ENCODE measurements around the gene PLEKHB2. TPM values are rescaled to one million over a fixed set of nuclear protein-coding genes. Genes with fewer than 3 reads are reported as not detected.

The PLEKHB2 gene
- total RNA-seq: 30.9 to 34.6 TPM (median 33.0 TPM) in 3 replicates

- Mint-ChIP-seq H3K36me3 (peaks cover 3% of the 10 kb centered on the region), H3K27me3 (ENCODE audit: low read depth) (no peaks in the 10 kb centered on the region), H3K4me3 (peak within 1 kb of the TSS; percentile 81), H3K27ac (peak within 1 kb of the TSS; percentile 84), H3K9me3 (no peaks in the 10 kb centered on the region), H3K4me1 (peaks cover 26% of the 10 kb centered on the region)
- no peak for TF ChIP-seq CTCF (IDR thresholded peaks at IDR 0.05; ENCODE audit: unreplicated experiment)
- DNase-seq (ENCODE audit: low spot score in 2 of 2, unreplicated experiment in 2 of 2): peak; percentile 90 to 99
Measured at GRCh38 chr2:131105156-131105949, at the start of gene PLEKHB2. PLEKHB2 (plus strand) TSS chr2:131105336; CDS start chr2:131120942, 15,606 bp downstream.

GRCh38 chr2:131056204-131056931, 48.8 kb upstream of the PLEKHB2 start:
- no peak for DNase-seq (ENCODE audit: low spot score in 2 of 2, unreplicated experiment in 2 of 2)
- H3K4me3 Mint-ChIP-seq: no peak overlapping the region
- TF ChIP-seq CTCF (IDR thresholded peaks at IDR 0.05; ENCODE audit: unreplicated experiment): no peak
- peak overlapping the region; percentile 20 for H3K27ac Mint-ChIP-seq
- H3K9me3 Mint-ChIP-seq: no peaks in the 10 kb centered on the region
- peaks cover 52% of the 10 kb centered on the region for H3K36me3 Mint-ChIP-seq
- H3K4me1 Mint-ChIP-seq: peaks cover 4% of the 10 kb centered on the region
- no peaks in the 10 kb centered on the region for H3K27me3 Mint-ChIP-seq (ENCODE audit: low read depth)

- peaks cover 5% of the 10 kb centered on the region for H3K4me1 Mint-ChIP-seq
- no peaks in the 10 kb centered on the region for H3K9me3 Mint-ChIP-seq
- TF ChIP-seq CTCF (IDR thresholded peaks at IDR 0.05; ENCODE audit: unreplicated experiment): no peak
- no peak overlapping the region for H3K27ac Mint-ChIP-seq
- H3K27me3 Mint-ChIP-seq (ENCODE audit: low read depth): no peaks in the 10 kb centered on the region
- peaks cover 47% of the 10 kb centered on the region for H3K36me3 Mint-ChIP-seq
- no peak for DNase-seq (ENCODE audit: low spot score in 2 of 2, unreplicated experiment in 2 of 2)
- H3K4me3 Mint-ChIP-seq: no peak overlapping the region
Measured at GRCh38 chr2:131056932-131057287, 48.2 kb upstream of the PLEKHB2 start.

GRCh38 chr2:131058214-131058843, 46.8 kb upstream of the PLEKHB2 start:
- DNase-seq (ENCODE audit: low spot score in 2 of 2, unreplicated experiment in 2 of 2): no peak
- no peak overlapping the region for H3K4me3 Mint-ChIP-seq
- no peak for TF ChIP-seq CTCF (IDR thresholded peaks at IDR 0.05; ENCODE audit: unreplicated experiment)
- H3K27ac Mint-ChIP-seq: no peak overlapping the region
- peaks cover 38% of the 10 kb centered on the region for H3K36me3 Mint-ChIP-seq
- H3K9me3 Mint-ChIP-seq: no peaks in the 10 kb centered on the region
- H3K4me1 Mint-ChIP-seq: peaks cover 8% of the 10 kb centered on the region
- no peaks in the 10 kb centered on the region for H3K27me3 Mint-ChIP-seq (ENCODE audit: low read depth)

GRCh38 chr2:131058920-131059319, 46.2 kb upstream of the PLEKHB2 start:
- no peaks in the 10 kb centered on the region for H3K27me3 Mint-ChIP-seq (ENCODE audit: low read depth)
- no peak for TF ChIP-seq CTCF (IDR thresholded peaks at IDR 0.05; ENCODE audit: unreplicated experiment)
- peaks cover 40% of the 10 kb centered on the region for H3K36me3 Mint-ChIP-seq
- H3K4me1 Mint-ChIP-seq: peaks cover 8% of the 10 kb centered on the region
- no peak overlapping the region for H3K27ac Mint-ChIP-seq
- no peak for DNase-seq (ENCODE audit: low spot score in 2 of 2, unreplicated experiment in 2 of 2)
- no peak overlapping the region for H3K4me3 Mint-ChIP-seq
- H3K9me3 Mint-ChIP-seq: no peaks in the 10 kb centered on the region
